NCI-H1105 (cell line): ENCODE results near the gene ZNF536.
A peak's percentile ranks its signal among the peaks of the same experiment; 100 is the strongest.
"Not testable (repeated sequence)": the region's sequence is repeated elsewhere in the genome, so short reads cannot be mapped to it uniquely, and the experiment has no call there.

Source experiments
- DNase-seq: peaks from one replicate; lab custom pipeline; 2025; lab: John Stamatoyannopoulos, UW

ZNF536 gene

DNA sequence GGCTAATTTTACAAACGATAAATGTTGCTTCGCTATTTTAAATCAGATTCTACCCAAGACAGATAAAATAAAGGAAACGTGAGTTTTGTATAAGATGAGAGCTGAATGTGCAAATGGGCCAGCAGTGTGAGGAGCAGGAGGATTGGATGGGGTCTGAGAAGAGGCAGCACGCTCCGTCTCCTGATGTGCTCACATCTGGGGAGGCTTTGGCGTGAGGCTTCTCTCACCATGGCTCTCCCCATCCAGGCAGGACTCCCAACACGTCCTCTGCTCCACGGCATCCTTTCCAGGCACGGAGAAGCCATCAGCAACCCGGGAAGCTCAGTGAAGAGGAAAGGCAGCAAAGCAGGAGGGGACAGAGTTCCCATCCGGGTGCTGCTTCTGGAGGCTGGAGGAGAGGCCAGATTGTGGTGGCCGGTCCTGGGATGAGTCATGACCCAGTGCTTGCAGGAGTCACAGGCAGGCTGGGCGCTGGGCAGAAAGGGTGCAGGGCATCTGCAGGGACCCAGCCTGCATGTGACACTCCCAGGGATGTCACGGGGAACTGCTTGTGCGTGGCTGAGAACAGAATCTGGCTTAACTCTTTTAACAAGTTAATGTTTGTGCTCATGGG is 47.5 kb downstream of the ZNF536 start:
- DNase-seq: no peak

DNA sequence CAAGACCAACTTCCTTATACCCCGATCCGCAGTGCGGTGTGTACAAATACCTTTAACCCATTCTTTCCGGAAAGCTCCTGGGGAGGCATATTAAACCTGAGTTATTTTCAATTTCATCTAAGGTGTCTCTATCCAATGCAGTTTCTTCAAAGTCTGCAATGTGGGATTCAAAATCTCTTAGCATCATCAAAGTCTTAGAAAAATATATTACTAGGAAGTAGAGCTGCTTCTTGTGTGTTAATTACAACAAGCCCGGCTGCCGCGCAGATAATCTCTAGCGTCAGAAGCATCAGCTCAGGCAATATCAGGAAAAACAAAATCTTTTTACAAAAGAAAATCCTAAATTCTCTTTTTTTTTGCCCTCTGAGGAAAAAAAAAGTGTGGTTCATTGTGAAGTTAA is 48.1 kb downstream of the ZNF536 start:
- no peak for DNase-seq

- no peak for DNase-seq
Observed at GRCh38 chr19:30420881-30421280, 48.7 kb downstream of the ZNF536 start.

- no peak for DNase-seq
Observed at GRCh38 chr19:30421571-30421970, 49.4 kb downstream of the ZNF536 start.

DNA sequence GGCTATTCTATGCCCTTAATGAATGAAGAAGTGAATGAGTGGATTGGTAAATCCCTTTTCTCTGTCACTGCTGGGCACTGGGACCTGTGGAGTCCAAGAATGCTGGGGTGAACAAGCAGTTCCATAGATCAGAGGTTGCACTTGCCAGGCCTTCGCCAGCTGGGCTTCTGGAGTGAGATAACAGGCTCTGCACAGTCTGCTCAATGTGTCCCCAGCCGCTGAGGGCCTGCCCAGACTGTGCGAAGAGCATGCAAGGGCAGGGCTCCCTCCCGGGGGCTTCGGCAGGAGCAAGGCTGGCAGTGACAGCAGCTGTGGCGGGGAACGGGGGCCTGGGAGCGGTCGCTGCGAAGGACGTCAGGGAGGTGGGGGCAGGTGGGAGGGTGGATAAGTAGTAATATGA is 51.3 kb downstream of the ZNF536 start:
- DNase-seq: no peak

DNA sequence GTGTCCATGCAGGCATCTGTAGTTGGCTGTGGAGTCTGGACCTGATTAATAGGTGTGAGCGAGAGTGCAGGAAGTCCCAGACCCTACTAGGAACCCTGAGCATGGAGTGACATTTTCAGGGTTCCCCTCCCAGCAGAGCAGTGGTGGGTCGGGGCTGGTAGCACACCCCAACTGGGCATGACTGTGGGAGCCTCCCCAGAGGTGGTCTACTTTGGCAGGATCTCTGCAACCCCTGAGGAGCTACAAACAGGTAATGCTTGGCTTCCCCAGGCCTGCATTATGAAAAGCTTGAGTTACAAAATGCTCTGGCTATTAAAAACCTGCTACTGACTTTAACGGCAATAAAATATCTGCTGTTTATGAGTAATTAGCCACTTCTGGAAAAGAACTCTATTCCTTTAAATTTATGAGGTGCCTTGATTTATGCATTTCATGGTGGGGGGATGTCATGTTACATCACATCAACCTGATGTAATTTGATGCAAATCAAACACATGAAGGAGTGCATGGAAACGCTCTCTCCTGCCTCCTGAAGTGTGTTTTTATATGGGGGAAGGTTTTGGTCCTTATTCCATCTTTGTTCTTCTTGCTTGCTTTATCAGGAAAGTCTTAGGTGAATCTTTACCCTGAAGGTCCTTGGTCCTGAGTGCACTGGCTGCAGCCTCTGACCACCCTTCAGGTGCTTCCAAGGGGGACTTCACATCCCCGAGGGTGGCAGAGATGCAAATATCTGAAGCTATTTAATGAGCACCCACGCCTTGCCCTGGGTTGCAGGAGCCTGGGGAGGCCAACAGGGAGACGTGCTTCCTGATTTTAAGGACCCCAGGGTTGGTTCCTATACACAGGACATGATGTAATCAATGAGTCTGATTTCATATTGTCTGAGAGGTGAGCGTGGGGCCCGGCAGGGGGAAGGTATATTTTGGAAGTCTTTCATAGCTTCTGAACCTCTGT is 54.0 kb downstream of the ZNF536 start:
- peak; percentile 41 for DNase-seq

- no peak for DNase-seq
Observed at GRCh38 chr19:30426864-30427263, 54.7 kb downstream of the ZNF536 start.

DNA sequence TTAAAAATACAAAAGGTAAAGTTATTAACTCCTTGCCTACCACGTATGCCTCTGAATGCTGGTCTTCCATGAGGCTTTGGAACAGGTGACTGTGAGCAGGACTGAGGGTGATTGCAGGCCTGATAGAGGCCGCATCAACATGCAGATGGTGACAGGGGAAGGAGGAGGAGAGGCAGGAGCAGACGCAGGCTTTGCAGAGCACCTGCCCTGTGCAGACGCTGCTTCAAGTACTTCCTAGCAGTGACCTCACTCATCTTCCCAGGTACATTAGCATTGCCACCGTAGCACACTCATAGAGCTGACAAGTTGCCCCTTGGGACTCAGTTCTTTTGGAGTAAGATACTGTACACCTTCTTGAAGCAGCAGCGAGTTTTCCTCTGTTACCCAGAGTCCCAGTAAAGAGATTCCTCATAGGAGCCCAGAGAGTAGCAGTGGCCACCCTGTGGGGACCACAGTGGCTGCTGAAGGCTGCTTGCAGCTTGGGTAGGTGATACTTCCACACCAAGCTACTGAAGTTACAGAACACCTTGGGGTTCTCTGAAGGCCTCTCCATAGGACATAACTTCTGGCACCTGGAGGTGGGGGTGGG is 56.0 kb downstream of the ZNF536 start:
- peak; percentile 67 for DNase-seq

DNA sequence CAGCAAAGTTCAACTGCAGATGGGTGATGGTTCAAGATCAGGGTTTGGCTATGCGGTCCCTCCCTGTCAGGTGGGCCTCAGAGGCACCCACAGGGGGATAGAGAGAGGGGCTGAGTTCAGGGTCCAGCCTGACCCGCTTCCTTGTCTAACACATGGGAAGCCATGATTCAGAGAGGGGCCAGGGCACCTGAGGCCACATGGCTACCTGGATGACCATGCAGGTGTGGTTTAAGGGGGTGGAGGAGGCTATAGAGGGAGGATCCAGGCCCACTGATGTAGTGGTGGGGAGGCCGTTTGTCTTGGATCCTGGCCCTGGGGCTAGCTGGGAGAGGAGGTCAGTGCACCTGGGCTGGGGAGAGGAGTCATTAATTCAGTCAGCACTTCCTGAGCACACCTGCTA is 56.7 kb downstream of the ZNF536 start:
- no peak for DNase-seq

GRCh38 chr19:30430206-30430734 is 58.1 kb downstream of the ZNF536 start:
- no peak for DNase-seq

DNA sequence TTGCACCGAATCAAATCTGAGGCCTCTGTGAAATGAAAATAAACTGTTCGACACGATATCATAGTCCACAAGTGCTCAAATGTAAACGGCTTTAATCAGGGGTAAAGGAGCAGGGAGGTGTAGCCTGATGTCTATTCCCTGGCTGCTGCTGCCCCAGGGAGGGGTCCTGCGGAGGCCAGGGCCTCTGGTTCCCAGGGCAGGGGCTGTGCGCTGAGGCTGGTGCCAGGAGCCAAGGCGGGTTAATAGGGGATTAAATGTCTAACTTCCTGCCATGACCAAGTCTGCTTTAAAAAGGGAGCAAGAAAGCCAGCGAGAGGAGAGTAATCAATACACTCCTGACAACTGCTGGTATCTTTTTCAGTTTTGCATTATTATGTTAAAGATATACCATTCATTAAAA is 59.4 kb downstream of the ZNF536 start:
- no peak for DNase-seq

GRCh38 chr19:30434797-30435594 is 62.8 kb downstream of the ZNF536 start:
- DNase-seq: no peak

GRCh38 chr19:30437869-30438268 is 65.7 kb downstream of the ZNF536 start:
- no peak for DNase-seq

- no peak for DNase-seq
Observed at GRCh38 chr19:30439310-30439709, 67.1 kb downstream of the ZNF536 start.

GRCh38 chr19:30441011-30441410 is 68.8 kb downstream of the ZNF536 start:
- DNase-seq: no peak

DNA sequence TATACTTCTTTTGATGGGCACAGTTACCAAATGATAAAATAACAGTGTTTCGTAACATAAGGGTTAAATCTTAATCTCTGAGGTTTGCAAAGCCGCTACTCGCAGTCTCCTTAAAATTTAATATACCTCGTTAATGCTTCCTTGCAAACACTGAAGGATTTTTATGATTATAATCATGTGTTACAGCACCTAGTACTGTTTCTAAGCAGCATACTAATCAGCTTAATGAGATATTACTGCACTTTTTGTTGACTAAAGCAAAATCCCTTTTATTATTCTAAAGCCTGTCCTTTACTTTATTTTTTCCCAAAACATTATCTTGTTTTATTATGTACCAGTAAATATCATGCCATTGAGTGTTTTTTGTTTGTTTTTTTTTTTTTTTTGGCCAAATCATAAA is 70.5 kb downstream of the ZNF536 start:
- no peak for DNase-seq

- DNase-seq: no peak
Observed at GRCh38 chr19:30443531-30444252, 71.5 kb downstream of the ZNF536 start.

GRCh38 chr19:30444253-30444671 is 72.1 kb downstream of the ZNF536 start:
- no peak for DNase-seq

DNA sequence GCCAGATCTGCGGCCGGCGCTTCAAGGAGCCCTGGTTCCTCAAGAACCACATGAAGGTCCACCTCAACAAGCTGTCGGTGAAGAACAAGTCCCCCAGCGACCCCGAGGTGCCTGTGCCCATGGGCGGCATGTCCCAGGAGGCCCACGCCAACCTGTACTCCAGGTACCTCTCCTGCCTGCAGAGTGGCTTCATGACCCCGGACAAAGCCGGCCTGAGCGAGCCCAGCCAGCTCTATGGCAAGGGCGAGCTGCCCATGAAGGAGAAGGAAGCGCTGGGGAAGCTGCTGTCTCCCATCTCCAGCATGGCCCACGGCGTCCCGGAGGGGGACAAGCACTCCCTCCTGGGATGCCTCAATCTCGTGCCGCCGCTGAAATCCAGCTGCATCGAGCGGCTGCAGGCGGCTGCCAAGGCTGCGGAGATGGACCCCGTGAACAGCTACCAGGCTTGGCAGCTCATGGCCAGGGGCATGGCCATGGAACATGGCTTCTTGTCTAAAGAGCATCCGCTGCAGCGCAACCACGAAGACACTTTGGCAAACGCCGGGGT is 72.6 kb downstream of the ZNF536 start:
- no peak for DNase-seq

DNA sequence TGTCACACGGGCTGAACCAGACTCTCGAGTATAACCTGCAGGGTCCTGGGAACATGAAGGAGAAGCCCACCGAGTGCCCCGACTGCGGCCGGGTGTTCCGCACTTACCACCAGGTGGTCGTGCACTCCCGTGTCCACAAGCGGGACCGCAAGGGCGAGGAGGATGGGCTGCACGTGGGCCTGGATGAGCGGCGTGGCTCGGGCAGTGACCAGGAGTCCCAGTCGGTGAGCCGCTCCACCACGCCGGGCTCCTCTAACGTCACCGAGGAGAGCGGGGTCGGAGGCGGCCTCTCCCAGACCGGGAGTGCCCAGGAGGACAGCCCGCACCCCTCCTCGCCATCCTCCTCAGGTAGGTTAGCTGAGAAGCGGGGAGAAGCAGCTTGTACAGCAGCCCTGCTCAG is 73.2 kb downstream of the ZNF536 start:
- DNase-seq: no peak

GRCh38 chr19:30446120-30446519 is 73.9 kb downstream of the ZNF536 start:
- DNase-seq: not testable (repeated sequence)
